Uterus (tissue), 4 donors: ENCODE results near the gene AK9. TPM values are rescaled to one million over a fixed set of nuclear protein-coding genes. Genes with fewer than 3 reads are reported as not detected.

ENCODE experiments used
- DNase-seq, 2 donors: peaks; one replicate each; pipeline ENCODE4 v3.0.0-alpha.2; 2019 to 2020
- H3K27ac ChIP-seq, 2 donors: fragments of 200-600 bp; sonication (generic); 1 replicate in 1 of 2; 2 replicates in 1 of 2; pipeline ENCODE4 v1.5.1; 2016 to 2018
- H3K27me3 ChIP-seq, 2 donors: fragments of 200-600 bp; sonication (generic); one replicate each; pipeline ENCODE4 v1.5.1; 2018 to 2019; ENCODE audit warnings: control low read depth in 1 of 2
- H3K36me3 ChIP-seq, 2 donors: fragments of 200-600 bp; sonication (generic); one replicate each; pipeline ENCODE4 v1.5.1; 2019; ENCODE audit warnings: control low read depth in 1 of 2
- H3K4me1 ChIP-seq, 2 donors: fragments of 200-600 bp; sonication (generic); one replicate each; pipeline ENCODE4 v1.5.1; 2018 to 2019; ENCODE audit warnings: control low read depth in 1 of 2
- H3K4me3 ChIP-seq, 2 donors: fragments of 200-600 bp; sonication (generic); 1 replicate in 1 of 2; 2 replicates in 1 of 2; pipeline ENCODE4 v1.5.1; 2018 to 2019; ENCODE audit warnings: mild to moderate bottlenecking in 1 of 2
- H3K9me3 ChIP-seq, 2 donors: fragments of 200-600 bp; sonication (generic); one replicate each; pipeline ENCODE4 v1.5.1; 2019; ENCODE audit warnings: control low read depth in 1 of 2
- CTCF ChIP-seq, 4 experiments: fragments of 200-600 bp in 2 of 4; fragments of 450-650 bp in 2 of 4; sonication (generic) in 2 of 4; IDR thresholded peaks; one replicate each; pipeline ENCODE4 v1.5.1; 2016 to 2019; ENCODE audit warnings: antibody characterized with exemption in 4 of 4, mild to moderate bottlenecking in 2 of 4, moderate library complexity in 1 of 4
- POLR2A ChIP-seq, 2 donors: fragments of 450-650 bp; IDR thresholded peaks; one replicate each; pipeline ENCODE4 v1.6.1; 2016; ENCODE audit warnings: antibody characterized with exemption in 2 of 2, mild to moderate bottlenecking in 1 of 2, moderate library complexity in 1 of 2
- intact Hi-C: fragments of 100-400 bp; cut with DNase I; formaldehyde crosslinking; loops from one replicate; pipeline ENCODE4 v1.15.1; 2023; ENCODE audit warnings: low total_unique reads
- total RNA-seq, 4 donors: library from RNA; depleted of rRNA in 3 of 4; stranded (reverse); fragments of >200 nt in 3 of 4; gene quantifications; one replicate each; pipeline versions ENCODE4 v1.1.0 to v1.2.4, GENCODE V29; 2014 to 2023
- donor health status: DM: yes; HTN: yes; CAD: no.

Gene AK9
- total RNA-seq, 4 donors from 2014 or later, result 12.3 to 27.9 (median 13.5) TPM

- no peaks in the 10 kb centered on the region for H3K27me3 ChIP-seq
- TF ChIP-seq CTCF (IDR thresholded peaks at IDR 0.05) (no peak), POLR2A (IDR thresholded peaks at IDR 0.05) (no peak)
- no peak overlapping the region for H3K4me3 ChIP-seq
- H3K27ac ChIP-seq, result no peak overlapping the region
- no peaks in the 10 kb centered on the region for H3K4me1 ChIP-seq
- no peak for DNase-seq
- intact Hi-C loops, result no loop called here
- no peaks in the 10 kb centered on the region for H3K9me3 ChIP-seq
- H3K36me3 ChIP-seq, result no peaks in the 10 kb centered on the region
Observed at GRCh38 chr6:109672839-109673238, 18.2 kb downstream of the AK9 start.

GRCh38 chr6:109672175-109672574, 18.8 kb downstream of the AK9 start:
- TF ChIP-seq POLR2A (IDR thresholded peaks at IDR 0.05) (no peak), CTCF (IDR thresholded peaks at IDR 0.05) (no peak)
- Histone ChIP-seq H3K4me1 (no peaks in the 10 kb centered on the region), H3K36me3 (no peaks in the 10 kb centered on the region), H3K9me3 (no peaks in the 10 kb centered on the region), H3K4me3 (no peak overlapping the region), H3K27me3 (no peaks in the 10 kb centered on the region), H3K27ac (no peak overlapping the region)
- no peak for DNase-seq
- intact Hi-C loops, result no loop called here

GRCh38 chr6:109671733-109672132, 19.3 kb downstream of the AK9 start:
- no peak for DNase-seq
- TF ChIP-seq POLR2A (IDR thresholded peaks at IDR 0.05), result no peak
- TF ChIP-seq CTCF (IDR thresholded peaks at IDR 0.05), result no peak
- H3K36me3 ChIP-seq, result no peaks in the 10 kb centered on the region
- no peak overlapping the region for H3K4me3 ChIP-seq
- H3K4me1 ChIP-seq, result no peaks in the 10 kb centered on the region
- H3K27me3 ChIP-seq, result no peaks in the 10 kb centered on the region
- no peaks in the 10 kb centered on the region for H3K9me3 ChIP-seq
- intact Hi-C loops, result no loop called here
- no peak overlapping the region for H3K27ac ChIP-seq

- Histone ChIP-seq H3K27ac (no peak overlapping the region), H3K27me3 (no peaks in the 10 kb centered on the region), H3K36me3 (no peaks in the 10 kb centered on the region), H3K4me1 (no peaks in the 10 kb centered on the region), H3K9me3 (no peaks in the 10 kb centered on the region), H3K4me3 (no peak overlapping the region)
- intact Hi-C loops, result no loop called here
- no peak for TF ChIP-seq CTCF (IDR thresholded peaks at IDR 0.05)
- no peak for TF ChIP-seq POLR2A (IDR thresholded peaks at IDR 0.05)
- no peak for DNase-seq
Observed at GRCh38 chr6:109669811-109670210, 21.2 kb downstream of the AK9 start.

GRCh38 chr6:109662192-109662591, 28.8 kb downstream of the AK9 start:
- Histone ChIP-seq H3K36me3 (no peaks in the 10 kb centered on the region), H3K4me3 (no peak overlapping the region), H3K27me3 (no peaks in the 10 kb centered on the region), H3K9me3 (no peaks in the 10 kb centered on the region), H3K27ac (no peak overlapping the region), H3K4me1 (no peaks in the 10 kb centered on the region)
- DNase-seq, result no peak
- TF ChIP-seq CTCF (IDR thresholded peaks at IDR 0.05) (no peak), POLR2A (IDR thresholded peaks at IDR 0.05) (no peak)
- intact Hi-C loops, result no loop called here
